A549 (cell line): ENCODE data around the gene SPATA31D1. TPM values are rescaled to one million over a fixed set of nuclear protein-coding genes. Genes with fewer than 3 reads are reported as not detected.

Source experiments
- ATAC-seq, 2 experiments: fragments of 200-7000 bp in 1 of 2; fragments of >200 bp in 1 of 2; cut with Nextera tagmentation in 1 of 2; cut with Tn5 transposase in 1 of 2; 3 replicates each; pipeline versions ENCODE4 v1.8.0 to v1.9.1; 2018 to 2020; ENCODE audit warnings: mild to moderate bottlenecking in 1 of 2, moderate library complexity in 1 of 2
- CTCF ChIA-PET: fragments of 300-600 bp; sonication (Branson Sonifier 250); formaldehyde crosslinking; extraction: SDS; loops from one replicate; lab custom pipeline; 2021; ENCODE audit warnings: antibody characterized with exemption, inconsistent platforms; lab: Yijun Ruan, JAX
- POLR2A ChIA-PET: fragments of 350-600 bp; formaldehyde crosslinking; extraction: SDS; loops from one replicate; lab custom pipeline; 2021; ENCODE audit warnings: antibody characterized with exemption, inconsistent platforms; lab: Yijun Ruan, JAX
- DNase-seq, 2 experiments: peaks; one replicate each; pipeline versions ENCODE4 v3.0.0 to v3.0.0-alpha.2; 2011 to 2016; ENCODE audit warnings: low read depth in 1 of 2, low spot score in 1 of 2
- FAIRE-seq: peaks from 2 replicates; lab custom pipeline; 2011; peaks lifted over from hg19 to GRCh38; lab: Jason Lieb, UNC
- H3K27ac ChIP-seq, 2 experiments: fragments of >200 bp; sonication (Bioruptor Twin); formaldehyde crosslinking; 3 replicates each; pipeline ENCODE4 v1.5.1; 2016 to 2017
- H3K4me1 ChIP-seq: fragments of >200 bp; sonication (Bioruptor Twin); formaldehyde crosslinking; 3 replicates; pipeline ENCODE4 v1.6.1; 2016
- H3K4me2 ChIP-seq: fragments of >200 bp; sonication (Bioruptor Twin); formaldehyde crosslinking; 3 replicates; pipeline ENCODE4 v1.6.1; 2016
- H3K4me3 ChIP-seq: fragments of >200 bp; sonication (Bioruptor Twin); formaldehyde crosslinking; 3 replicates; pipeline ENCODE4 v1.5.1; 2016
- H3K9me3 ChIP-seq: fragments of >200 bp; sonication (Bioruptor Twin); formaldehyde crosslinking; 3 replicates; pipeline ENCODE4 v1.6.1; 2016
- ATOH8 ChIP-seq: fragments of 250-450 bp; sonication (Bioruptor Pico); IDR thresholded peaks from 2 replicates; pipeline ENCODE4 v1.5.0; 2020; ENCODE audit warnings: low read depth, mild to moderate bottlenecking, moderate library complexity
- BCL3 ChIP-seq: fragments of >200 bp; sonication (Bioruptor Twin); formaldehyde crosslinking; IDR thresholded peaks from 3 replicates; pipeline ENCODE4 v1.6.1; 2016
- CBX8 ChIP-seq: fragments of 200-600 bp; sonication (generic); IDR thresholded peaks from 2 replicates; pipeline ENCODE4 v1.6.1; 2016
- CEBPB ChIP-seq, 2 experiments: fragments of >200 bp in 1 of 2; sonication (Bioruptor Twin) in 1 of 2; formaldehyde crosslinking in 1 of 2; IDR thresholded peaks; 2 replicates each; pipeline ENCODE4 v1.6.1; 2012 to 2016
- CHD2 ChIP-seq: fragments of 150-350 bp; IDR thresholded peaks from 2 replicates; pipeline ENCODE4 v1.6.1; 2014; ENCODE audit warnings: low read length; ENCODE audit not compliant: partially characterized antibody
- CHD4 ChIP-seq: fragments of 200-600 bp; sonication (generic); IDR thresholded peaks from 2 replicates; pipeline ENCODE4 v1.6.1; 2016; ENCODE audit warnings: antibody characterized with exemption, mild to moderate bottlenecking, borderline replicate concordance
- EHF ChIP-seq: fragments of 250-450 bp; sonication (Bioruptor Pico); IDR thresholded peaks from 2 replicates; pipeline ENCODE4 v1.5.0; 2020; ENCODE audit warnings: mild to moderate bottlenecking
- FOSB ChIP-seq: fragments of 250-450 bp; sonication (Bioruptor Pico); IDR thresholded peaks from 2 replicates; pipeline ENCODE4 v1.5.0; 2020; ENCODE audit warnings: mild to moderate bottlenecking, moderate library complexity
- HOXB5 ChIP-seq: fragments of 250-450 bp; sonication (Bioruptor Pico); IDR thresholded peaks from 2 replicates; pipeline ENCODE4 v1.5.0; 2020; ENCODE audit warnings: mild to moderate bottlenecking, moderate library complexity
- MYC ChIP-seq: IDR thresholded peaks from 2 replicates; pipeline ENCODE4 v1.6.1; 2012; ENCODE audit warnings: mild to moderate bottlenecking, inconsistent platforms, low read length, improper control_type of control experiment, borderline replicate concordance
- POLR2A ChIP-seq: IDR thresholded peaks from 2 replicates; pipeline ENCODE4 v1.6.1; 2012; ENCODE audit warnings: mild to moderate bottlenecking, low read length
- RFX5 ChIP-seq: fragments of 450-650 bp; IDR thresholded peaks from 2 replicates; pipeline ENCODE4 v1.7.1; 2014; ENCODE audit warnings: antibody characterized with exemption, mild to moderate bottlenecking, moderate library complexity
- RNF2 ChIP-seq: fragments of 200-600 bp; sonication (generic); IDR thresholded peaks from 2 replicates; pipeline ENCODE4 v1.6.1; 2016; ENCODE audit warnings: low read depth, mild to moderate bottlenecking, antibody characterized with exemption, moderate library complexity, borderline replicate concordance
- TP53 ChIP-seq: fragments of 250-450 bp; sonication (Bioruptor Pico); IDR thresholded peaks from 2 replicates; pipeline ENCODE4 v1.5.0; 2021; ENCODE audit warnings: mild to moderate bottlenecking, moderate library complexity
- ZSCAN20 ChIP-seq: fragments of 250-450 bp; sonication (Bioruptor Pico); IDR thresholded peaks from 2 replicates; pipeline ENCODE4 v1.8.0; 2022; ENCODE audit warnings: mild to moderate bottlenecking, moderate library complexity
- WGBS: methylation state at CpG from one replicate; pipeline ENCODE4 v1.1.6; 2017; ENCODE audit errors: missing lambda C conversion rate; 5-methylcytosine and 5-hydroxymethylcytosine counted together
- polyA plus RNA-seq, 4 experiments: library from polyadenylated mRNA; depleted of rRNA in 3 of 4; stranded (reverse); fragments of >200 nt; fragmentation: RNase III in 1 of 4; extraction: RNeasy Plus Mini Kit Qiagen cat#74134 plus additional on column Dnase treatment in 1 of 4; gene quantifications; 2 replicates in 3 of 4; 3 replicates in 1 of 4; pipeline ENCODE4 v1.2.3, GENCODE V29; 2011 to 2017
- TF ChIP-seq, protein P1 (sequence below): IDR thresholded peaks from 2 replicates; pipeline ENCODE4 v1.6.1; 2012
- TF ChIP-seq, protein P2 (sequence below): fragments of 450-650 bp; IDR thresholded peaks from 2 replicates; pipeline ENCODE4 v1.6.1; 2014; ENCODE audit warnings: antibody characterized with exemption
- TF ChIP-seq, protein P3 (sequence below): fragments of 200-600 bp; sonication (generic); IDR thresholded peaks from 2 replicates; pipeline ENCODE4 v1.6.1; 2016; ENCODE audit warnings: antibody characterized with exemption, mild to moderate bottlenecking, moderate library complexity
- TF ChIP-seq, protein P4 (sequence below): fragments of >200 bp; sonication (Bioruptor Twin); formaldehyde crosslinking; IDR thresholded peaks from 2 replicates; pipeline ENCODE4 v1.6.1; 2016

Gene SPATA31D1
- polyA plus RNA-seq, 2 of the 4 experiments (the other 2 are of a cell fraction) = not detected

- H3K4me3 ChIP-seq = no peak overlapping the region
- H3K4me2 ChIP-seq = no peak overlapping the region
- 37% methylated on average over 6 of the region's 6 CpGs for WGBS
- TF ChIP-seq CEBPB (IDR thresholded peaks at IDR 0.05) = no peak
- TF ChIP-seq ATOH8 (CRISPR knock-in tag) = no peak
- TF ChIP-seq MYC = no peak
- TF ChIP-seq ZSCAN20 (CRISPR knock-in tag) = no peak
- TF ChIP-seq RNF2 = no peak
- TF ChIP-seq EHF = no peak
- TF ChIP-seq POLR2A = no peak
- no peak for TF ChIP-seq TP53 (CRISPR knock-in tag)
- TF ChIP-seq, protein P1, sequence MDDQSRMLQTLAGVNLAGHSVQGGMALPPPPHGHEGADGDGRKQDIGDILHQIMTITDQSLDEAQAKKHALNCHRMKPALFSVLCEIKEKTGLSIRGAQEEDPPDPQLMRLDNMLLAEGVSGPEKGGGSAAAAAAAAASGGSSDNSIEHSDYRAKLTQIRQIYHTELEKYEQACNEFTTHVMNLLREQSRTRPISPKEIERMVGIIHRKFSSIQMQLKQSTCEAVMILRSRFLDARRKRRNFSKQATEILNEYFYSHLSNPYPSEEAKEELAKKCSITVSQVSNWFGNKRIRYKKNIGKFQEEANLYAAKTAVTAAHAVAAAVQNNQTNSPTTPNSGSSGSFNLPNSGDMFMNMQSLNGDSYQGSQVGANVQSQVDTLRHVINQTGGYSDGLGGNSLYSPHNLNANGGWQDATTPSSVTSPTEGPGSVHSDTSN = no peak
- DNase-seq (no peak), ATAC-seq (no peak), FAIRE-seq (no peak)
- ChIA-PET POLR2A (no interaction called here), CTCF (no interaction called here)
- H3K27ac ChIP-seq = no peak overlapping the region
- H3K9me3 ChIP-seq = no peaks in the 10 kb centered on the region
- H3K4me1 ChIP-seq = no peaks in the 10 kb centered on the region
Measured at GRCh38 chr9:81984928-81985327, 3.6 kb upstream of the SPATA31D1 start.

- CTCF ChIA-PET = no interaction called here
- H3K4me3 ChIP-seq = no peak overlapping the region
- H3K4me1 ChIP-seq = no peaks in the 10 kb centered on the region
- H3K4me2 ChIP-seq = no peak overlapping the region
- no peak overlapping the region for H3K27ac ChIP-seq
- 28% methylated on average over 1 of the region's 1 CpG for WGBS
- H3K9me3 ChIP-seq = no peaks in the 10 kb centered on the region
- POLR2A ChIA-PET = no interaction called here
- FAIRE-seq (no peak), DNase-seq (no peak), ATAC-seq (no peak)
- no peak for TF ChIP-seq HOXB5 (CRISPR knock-in tag)
- TF ChIP-seq, protein P2, sequence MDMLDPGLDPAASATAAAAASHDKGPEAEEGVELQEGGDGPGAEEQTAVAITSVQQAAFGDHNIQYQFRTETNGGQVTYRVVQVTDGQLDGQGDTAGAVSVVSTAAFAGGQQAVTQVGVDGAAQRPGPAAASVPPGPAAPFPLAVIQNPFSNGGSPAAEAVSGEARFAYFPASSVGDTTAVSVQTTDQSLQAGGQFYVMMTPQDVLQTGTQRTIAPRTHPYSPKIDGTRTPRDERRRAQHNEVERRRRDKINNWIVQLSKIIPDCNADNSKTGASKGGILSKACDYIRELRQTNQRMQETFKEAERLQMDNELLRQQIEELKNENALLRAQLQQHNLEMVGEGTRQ = no peak
- TF ChIP-seq, protein P3, sequence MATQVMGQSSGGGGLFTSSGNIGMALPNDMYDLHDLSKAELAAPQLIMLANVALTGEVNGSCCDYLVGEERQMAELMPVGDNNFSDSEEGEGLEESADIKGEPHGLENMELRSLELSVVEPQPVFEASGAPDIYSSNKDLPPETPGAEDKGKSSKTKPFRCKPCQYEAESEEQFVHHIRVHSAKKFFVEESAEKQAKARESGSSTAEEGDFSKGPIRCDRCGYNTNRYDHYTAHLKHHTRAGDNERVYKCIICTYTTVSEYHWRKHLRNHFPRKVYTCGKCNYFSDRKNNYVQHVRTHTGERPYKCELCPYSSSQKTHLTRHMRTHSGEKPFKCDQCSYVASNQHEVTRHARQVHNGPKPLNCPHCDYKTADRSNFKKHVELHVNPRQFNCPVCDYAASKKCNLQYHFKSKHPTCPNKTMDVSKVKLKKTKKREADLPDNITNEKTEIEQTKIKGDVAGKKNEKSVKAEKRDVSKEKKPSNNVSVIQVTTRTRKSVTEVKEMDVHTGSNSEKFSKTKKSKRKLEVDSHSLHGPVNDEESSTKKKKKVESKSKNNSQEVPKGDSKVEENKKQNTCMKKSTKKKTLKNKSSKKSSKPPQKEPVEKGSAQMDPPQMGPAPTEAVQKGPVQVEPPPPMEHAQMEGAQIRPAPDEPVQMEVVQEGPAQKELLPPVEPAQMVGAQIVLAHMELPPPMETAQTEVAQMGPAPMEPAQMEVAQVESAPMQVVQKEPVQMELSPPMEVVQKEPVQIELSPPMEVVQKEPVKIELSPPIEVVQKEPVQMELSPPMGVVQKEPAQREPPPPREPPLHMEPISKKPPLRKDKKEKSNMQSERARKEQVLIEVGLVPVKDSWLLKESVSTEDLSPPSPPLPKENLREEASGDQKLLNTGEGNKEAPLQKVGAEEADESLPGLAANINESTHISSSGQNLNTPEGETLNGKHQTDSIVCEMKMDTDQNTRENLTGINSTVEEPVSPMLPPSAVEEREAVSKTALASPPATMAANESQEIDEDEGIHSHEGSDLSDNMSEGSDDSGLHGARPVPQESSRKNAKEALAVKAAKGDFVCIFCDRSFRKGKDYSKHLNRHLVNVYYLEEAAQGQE = no peak
- TF ChIP-seq CEBPB (IDR thresholded peaks at IDR 0.05) = no peak
Measured at GRCh38 chr9:81986051-81986450, 2.5 kb upstream of the SPATA31D1 start.

- ChIA-PET POLR2A (no interaction called here), CTCF (interaction anchor here (1.2 kb wide), 1 partner anchor 22 kb away, joined by 3 read pairs; no protein-coding TSS in a partner anchor)
- DNase-seq (no peak), FAIRE-seq (no peak), ATAC-seq (no peak)
- WGBS = 78% methylated on average over 1 of the region's 1 CpG
- Histone ChIP-seq H3K4me3 (no peak overlapping the region), H3K27ac (no peak overlapping the region), H3K4me1 (no peaks in the 10 kb centered on the region), H3K4me2 (no peak overlapping the region), H3K9me3 (no peaks in the 10 kb centered on the region)
- TF ChIP-seq FOSB (CRISPR knock-in tag) = no peak
- no peak for TF ChIP-seq RFX5
- no peak for TF ChIP-seq BCL3
- TF ChIP-seq CHD2 = no peak
- TF ChIP-seq, protein P4, sequence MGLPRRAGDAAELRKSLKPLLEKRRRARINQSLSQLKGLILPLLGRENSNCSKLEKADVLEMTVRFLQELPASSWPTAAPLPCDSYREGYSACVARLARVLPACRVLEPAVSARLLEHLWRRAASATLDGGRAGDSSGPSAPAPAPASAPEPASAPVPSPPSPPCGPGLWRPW = no peak
- no peak for TF ChIP-seq CHD4
- TF ChIP-seq CBX8 = no peak
Measured at GRCh38 chr9:81989700-81990099, 1.1 kb downstream of the SPATA31D1 start.
